Stomach (tissue), 4 donors: ENCODE measurements around the gene CFTR.

Experiments used
- POLR2A ChIP-seq, 4 donors: fragments of 450-650 bp; IDR thresholded peaks; one replicate each; pipeline ENCODE4 v1.6.1; 2016; ENCODE audit warnings: antibody characterized with exemption in 4 of 4, control low read depth in 2 of 4, mild to moderate bottlenecking in 1 of 4, moderate library complexity in 1 of 4
- POLR2AphosphoS5 ChIP-seq, 3 donors: sonication (generic); formaldehyde crosslinking; IDR thresholded peaks; one replicate each; pipeline ENCODE4 v1.6.1; 2016; ENCODE audit warnings: antibody characterized with exemption in 3 of 3
- TF ChIP-seq, protein P1 (sequence below), 7 experiments: fragments of 450-650 bp in 4 of 7; fragments of 200-600 bp in 3 of 7; sonication (generic) in 3 of 7; IDR thresholded peaks; one replicate each; pipeline ENCODE4 v1.5.1; 2016 to 2019; ENCODE audit warnings: antibody characterized with exemption in 7 of 7, control low read depth in 2 of 7, mild to moderate bottlenecking in 1 of 7

- TF ChIP-seq, protein P1, sequence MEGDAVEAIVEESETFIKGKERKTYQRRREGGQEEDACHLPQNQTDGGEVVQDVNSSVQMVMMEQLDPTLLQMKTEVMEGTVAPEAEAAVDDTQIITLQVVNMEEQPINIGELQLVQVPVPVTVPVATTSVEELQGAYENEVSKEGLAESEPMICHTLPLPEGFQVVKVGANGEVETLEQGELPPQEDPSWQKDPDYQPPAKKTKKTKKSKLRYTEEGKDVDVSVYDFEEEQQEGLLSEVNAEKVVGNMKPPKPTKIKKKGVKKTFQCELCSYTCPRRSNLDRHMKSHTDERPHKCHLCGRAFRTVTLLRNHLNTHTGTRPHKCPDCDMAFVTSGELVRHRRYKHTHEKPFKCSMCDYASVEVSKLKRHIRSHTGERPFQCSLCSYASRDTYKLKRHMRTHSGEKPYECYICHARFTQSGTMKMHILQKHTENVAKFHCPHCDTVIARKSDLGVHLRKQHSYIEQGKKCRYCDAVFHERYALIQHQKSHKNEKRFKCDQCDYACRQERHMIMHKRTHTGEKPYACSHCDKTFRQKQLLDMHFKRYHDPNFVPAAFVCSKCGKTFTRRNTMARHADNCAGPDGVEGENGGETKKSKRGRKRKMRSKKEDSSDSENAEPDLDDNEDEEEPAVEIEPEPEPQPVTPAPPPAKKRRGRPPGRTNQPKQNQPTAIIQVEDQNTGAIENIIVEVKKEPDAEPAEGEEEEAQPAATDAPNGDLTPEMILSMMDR (IDR thresholded peaks at IDR 0.05) = no peak
- TF ChIP-seq POLR2A (IDR thresholded peaks at IDR 0.05) (no peak), POLR2AphosphoS5 (IDR thresholded peaks at IDR 0.05) (no peak)
Observed at GRCh38 chr7:117446220-117446815, 33.5 kb upstream of the CFTR start.
